Activated T-cell treated with anti-CD3 and anti-CD28 coated beads for 48 hours (primary cell): ENCODE results near the gene POPDC3.

Source experiments
- DNase-seq: peaks from one replicate; pipeline ENCODE4 v3.0.0-alpha.2; 2020; ENCODE audit warnings: low read depth

The POPDC3 gene

DNA sequence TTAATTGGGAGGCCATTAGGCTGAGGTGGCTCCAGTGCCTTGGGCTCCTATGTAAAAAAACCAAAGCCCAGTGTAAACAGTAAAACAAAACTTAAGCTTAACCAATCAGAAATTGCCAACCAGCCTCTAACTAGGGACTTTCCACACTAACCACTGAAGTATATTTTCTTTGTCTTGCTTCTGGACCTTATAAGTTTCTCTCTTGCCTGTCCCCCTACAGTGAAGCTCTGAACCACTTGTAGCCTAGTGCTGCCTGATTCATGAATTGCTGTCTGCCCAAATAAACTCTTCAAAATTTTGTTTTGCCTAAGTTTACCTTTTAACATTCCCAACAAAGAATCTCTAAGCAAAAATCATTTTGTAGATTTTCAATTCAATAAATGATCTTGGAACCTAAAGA is 28.2 kb downstream of the POPDC3 start:
- no peak for DNase-seq

DNA sequence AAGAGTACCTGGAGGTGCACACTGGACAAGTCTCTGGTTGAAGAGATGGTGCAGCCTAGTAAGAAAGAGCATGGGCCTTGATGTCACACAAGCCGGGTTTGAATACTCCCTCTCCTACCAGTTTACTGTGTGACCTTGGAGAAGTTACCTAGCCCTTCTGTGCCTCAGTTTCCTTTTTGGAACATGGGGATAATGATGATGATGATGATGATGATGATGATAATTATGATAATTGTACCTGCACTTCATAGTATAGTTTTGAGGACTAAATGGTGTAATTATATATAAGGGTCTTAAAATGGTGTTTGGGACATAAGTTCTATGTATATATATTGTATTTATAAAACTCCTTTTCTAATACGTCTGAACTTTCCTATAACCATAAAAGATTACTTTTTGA is 41.7 kb downstream of the POPDC3 start:
- DNase-seq = no peak

DNA sequence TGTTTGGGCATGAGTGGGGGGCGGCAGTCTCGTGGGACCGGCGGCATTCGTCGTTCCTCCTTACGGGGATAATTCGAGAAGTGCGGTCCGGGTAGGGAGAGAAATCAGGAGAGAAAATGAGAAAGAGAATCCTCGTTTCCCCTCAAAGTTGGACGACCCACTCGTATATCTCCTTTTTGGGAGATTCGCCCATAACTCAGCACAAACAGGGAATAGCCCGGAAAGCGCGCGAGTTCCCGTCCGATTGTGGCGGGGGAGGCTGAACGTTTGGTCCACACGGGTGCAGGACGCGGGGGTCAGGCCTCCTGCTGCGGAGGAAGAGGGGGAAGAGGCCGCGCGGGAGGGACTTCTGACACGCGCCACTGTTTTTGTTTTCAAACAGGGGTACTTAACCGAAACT is 42.4 kb downstream of the POPDC3 start:
- no peak for DNase-seq

DNA sequence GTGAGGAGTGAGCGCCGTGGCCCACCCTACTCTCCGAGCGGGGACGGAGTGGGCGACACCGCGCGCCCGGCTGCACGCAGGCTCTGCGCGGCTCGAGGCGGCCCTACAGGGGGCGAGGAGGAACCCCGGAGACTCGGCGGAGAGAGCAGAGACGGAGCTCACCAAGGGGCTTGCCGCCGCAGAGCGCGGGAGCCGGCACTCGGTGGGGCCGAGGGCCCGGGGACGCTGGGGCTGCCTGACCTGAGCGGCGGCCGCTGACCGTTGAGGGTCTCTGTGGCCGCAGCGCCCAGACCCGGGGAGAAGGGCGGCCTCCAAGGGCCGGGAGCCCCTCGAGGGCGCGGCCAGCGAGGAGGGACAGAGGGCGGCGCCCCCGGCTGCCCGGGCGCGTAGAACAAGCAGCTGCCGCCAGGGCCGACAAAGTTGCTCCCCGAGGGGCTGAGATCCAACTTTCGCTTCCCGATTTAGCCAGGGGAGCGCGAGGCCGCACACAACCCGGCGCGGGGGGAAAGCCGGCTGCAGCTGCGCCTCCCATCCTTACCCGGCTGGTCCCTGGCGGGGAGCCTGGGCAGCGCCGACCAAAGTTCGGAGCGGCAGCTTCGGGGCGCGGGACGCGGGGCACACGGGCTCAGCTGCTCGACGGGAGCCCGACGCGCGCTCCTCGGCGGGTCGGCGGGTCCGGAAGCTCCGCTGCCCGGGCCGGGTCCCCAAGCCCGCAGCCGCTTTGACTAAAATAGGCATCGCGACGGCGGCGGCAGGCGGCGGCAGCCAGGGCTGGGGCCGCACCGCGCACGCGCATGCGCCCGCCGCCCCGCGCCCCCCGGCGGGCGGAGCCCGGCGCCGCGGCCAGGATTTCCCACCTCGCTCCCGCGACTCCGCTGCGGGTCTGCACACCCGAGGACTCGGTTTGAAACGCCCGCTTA is 43.1 kb downstream of the POPDC3 start:
- peak; percentile 13 for DNase-seq

DNA sequence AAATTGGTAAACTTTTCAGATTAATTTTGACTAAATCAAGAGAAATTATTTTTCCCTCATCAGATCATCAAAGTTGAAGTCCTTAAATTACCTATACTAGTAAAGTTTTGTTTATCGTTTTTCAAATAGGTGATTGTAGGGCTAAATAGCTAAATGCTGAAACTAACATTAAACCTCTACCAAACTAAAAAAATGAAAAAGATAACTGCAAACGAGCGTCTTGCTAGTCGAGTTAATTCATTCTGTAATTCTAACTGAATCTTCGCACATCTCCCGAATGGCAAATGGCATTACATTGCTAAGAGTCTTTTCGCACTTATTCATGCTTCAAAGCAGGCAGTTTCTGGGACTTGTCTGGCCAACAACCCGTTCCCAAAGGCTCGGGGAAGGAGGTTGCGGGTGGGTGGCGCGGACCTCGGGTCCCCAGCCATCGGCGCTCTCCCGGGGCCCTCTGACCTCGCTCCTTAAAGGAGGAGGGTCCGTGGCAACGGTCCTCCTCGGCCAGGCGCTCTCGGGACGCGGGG is 43.8 kb downstream of the POPDC3 start:
- no peak for DNase-seq

DNA sequence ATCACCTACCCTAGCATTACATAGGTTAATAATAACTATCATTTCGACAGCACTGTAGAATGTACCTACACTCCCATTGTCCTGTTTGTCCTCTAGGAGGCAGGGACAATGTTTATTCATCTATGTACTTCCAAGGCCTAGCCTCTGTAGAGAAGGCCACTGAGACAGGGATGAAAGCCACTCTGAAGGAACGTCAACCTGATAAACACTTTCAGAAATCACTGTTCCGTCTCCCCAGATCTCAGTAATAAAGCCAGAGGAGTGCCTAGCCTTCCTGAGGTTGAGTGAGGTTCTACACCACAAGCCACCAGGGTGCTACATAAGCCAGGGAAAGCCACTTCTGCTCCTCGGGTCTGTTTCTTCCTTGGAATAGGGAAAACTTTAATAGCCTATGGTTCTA is 44.8 kb downstream of the POPDC3 start:
- no peak for DNase-seq

DNA sequence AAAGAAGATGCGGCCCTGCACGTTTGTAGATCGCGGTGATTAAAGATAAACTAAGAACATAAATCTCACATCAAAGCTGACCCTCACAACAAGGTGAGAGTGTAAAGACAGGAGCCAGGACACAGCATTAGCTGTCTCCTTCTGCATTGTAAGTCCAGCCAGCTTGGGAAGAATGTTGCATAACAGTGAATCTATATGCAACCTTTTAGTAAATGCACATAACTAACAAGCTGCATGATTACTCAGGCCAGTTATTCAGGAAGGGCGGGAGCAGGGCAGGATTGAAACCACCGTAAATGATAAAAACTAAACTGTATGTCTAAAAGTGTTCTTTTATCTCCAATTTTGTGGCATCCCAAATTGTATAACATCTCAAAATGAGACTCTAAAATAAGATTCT is 57.1 kb downstream of the POPDC3 start:
- no peak for DNase-seq

DNA sequence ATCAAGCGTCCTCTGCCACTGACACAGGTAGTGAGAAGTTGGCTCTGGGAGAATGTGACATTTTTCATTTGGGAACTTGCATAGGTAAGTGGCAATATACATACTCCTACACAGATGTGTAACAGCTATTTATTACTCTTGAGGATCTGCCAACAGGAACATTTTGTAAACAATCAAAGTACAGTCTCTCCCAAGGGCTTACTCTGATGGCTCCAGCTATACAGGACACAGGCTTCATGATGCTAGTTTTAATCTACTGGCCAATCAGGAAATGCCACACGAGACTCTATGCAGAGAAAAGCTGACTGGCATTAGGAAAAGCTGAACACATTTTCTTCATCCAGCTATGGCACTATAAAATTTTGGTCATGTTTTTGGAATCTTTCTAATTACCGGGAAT is 57.8 kb downstream of the POPDC3 start:
- no peak for DNase-seq

DNA sequence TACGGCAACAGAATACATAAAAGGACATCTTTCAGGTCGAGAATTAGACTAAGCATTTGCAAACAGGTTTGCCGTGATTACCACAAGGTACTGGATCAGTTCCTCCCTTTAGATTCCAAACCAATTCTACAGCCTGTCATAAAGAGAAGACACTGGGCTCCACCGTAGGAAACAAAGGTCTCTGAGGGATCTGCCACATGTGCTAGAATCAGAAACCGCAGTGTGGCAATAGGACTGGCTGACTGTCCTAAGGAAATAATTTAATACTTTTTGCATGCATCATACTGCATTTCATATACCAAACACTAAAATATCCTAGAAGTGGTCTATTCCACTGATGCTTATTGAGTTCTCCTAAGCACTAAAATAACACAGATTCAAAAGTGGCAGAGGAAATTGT is 59.2 kb downstream of the POPDC3 start:
- DNase-seq = no peak

DNA sequence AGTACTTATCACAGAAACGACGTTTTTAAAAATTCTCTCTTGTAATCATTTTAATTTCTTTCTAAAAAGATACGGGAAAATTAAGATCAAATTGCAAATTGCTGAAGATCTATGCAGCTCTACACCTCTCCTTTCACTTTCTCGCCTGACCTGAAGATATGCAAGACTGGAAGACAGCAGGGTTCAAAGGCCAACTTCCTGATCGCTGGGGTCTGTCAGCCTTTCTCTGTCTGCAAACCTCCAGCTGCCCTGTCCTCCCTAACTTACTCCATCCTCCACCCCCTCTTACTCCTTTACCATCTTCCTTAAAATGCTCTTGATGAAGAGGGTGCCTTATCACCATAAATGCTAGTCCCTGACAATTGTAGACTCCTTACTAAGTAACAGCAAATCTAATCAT is 63.7 kb downstream of the POPDC3 start:
- no peak for DNase-seq

DNA sequence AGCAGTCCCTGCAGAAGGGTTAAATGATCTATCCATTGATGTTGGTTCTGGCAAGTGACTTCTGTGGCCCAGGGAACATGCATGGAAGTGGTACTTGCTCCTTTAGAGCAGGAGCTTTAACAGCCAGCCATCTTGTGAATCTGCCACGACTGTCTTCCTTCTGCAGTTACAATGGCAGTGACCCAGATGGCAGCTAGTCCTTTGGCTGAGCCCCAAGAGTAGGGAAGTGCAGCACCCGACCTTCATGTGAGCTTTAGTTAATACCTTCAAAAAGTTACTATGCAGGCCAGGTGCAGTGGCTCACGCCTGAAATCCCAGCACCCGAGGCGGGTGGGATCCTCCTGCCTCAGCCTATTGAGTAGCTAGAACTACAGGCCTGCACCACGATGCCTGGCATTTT is 66.4 kb downstream of the POPDC3 start:
- DNase-seq = no peak

DNA sequence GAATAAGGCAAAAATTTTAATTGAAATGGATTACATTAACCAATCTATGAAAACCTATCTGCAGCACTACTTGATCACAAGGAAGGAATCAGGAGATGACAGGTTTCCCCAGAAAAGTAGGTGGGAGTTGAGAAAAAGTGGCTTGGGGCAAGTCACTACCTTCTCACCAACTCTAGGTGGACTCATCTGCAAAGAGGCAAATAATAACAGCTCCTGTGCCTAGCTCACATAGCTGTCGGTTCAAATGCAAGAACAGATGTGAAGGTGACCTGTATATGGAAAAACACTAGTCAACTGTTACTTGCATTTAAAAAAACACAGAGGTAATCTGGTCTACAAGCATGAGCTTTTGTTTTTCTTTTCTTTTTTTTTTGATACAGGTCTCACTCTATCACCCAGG is 67.2 kb downstream of the POPDC3 start:
- DNase-seq = no peak

DNA sequence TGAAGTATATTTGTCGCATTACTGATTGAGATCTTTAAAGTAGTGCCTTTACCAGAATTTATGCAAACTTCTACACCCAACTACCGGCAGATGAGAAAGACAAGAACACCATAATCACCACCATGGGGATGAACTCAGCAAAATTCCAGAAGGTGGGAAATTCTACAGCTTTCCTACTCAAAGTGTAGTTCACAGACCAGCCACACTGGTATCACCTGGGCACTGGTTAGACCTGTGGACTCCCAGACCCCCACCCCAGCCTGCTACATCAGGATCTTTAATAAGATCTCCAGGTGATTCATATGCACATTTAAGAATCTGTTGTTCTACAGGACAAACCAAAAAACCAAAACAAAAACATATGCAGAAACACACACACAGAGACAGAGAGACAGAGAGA is 67.9 kb downstream of the POPDC3 start:
- no peak for DNase-seq

DNA sequence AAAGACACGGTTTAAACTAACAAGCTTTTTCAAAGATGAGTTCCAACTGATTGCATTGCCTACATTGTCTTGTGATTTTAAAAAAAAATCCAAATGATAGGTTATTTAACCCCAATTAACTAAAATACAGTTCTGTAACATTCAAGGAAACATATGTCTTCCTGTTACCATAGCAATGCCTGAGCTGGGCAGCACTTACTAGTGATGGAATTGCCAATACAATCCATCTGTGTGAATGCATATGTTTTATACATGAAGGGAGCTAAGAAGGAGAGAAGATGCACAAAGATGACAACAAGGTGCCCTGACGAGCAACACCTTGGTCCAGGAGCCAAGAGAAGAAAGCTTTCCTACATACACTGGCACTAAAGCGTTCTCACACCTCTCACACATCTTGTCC is 68.7 kb downstream of the POPDC3 start:
- DNase-seq = no peak

DNA sequence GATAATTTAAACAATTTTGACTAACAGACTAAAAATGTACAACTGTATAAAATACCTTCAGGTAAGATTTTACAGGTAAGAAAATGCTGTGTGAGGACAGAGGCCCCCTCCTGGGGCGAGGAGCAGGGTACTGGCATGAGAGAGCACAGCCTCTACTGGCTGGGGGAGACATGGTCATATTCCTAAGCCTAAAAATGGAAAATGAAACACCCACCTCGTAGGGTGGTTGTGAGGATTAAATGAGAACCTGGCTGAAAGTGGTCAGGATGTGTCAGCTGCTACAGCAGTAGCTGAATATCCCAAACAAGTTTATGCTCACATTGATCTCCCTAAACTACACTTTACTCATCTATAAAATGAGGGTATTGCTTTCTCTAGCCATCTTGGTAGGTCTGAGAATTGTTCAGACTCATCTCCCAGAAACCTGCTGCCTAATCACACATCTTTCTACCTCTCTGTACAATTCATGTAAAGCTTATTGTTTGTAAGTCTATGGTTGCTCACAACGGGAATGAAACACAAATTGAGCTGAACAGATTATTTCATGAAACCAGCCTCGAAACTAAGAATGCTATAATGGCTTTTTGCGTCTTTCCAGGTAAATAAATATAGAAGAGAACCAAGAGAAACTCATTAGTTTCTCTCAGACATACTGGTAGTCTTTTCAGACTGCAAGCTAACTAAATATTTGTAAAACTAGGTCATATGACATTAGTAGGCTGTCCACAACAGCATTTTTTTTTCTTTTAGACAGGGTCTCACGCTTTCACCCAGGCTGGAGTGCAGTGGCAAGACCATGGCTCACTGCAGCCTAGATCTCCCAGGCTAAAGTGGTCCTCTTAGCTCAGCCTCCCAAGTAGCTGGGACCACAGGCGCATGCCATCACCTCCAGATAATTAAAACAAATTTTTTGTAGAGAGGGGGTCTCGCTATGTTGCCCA is 69.6 kb downstream of the POPDC3 start:
- no peak for DNase-seq

DNA sequence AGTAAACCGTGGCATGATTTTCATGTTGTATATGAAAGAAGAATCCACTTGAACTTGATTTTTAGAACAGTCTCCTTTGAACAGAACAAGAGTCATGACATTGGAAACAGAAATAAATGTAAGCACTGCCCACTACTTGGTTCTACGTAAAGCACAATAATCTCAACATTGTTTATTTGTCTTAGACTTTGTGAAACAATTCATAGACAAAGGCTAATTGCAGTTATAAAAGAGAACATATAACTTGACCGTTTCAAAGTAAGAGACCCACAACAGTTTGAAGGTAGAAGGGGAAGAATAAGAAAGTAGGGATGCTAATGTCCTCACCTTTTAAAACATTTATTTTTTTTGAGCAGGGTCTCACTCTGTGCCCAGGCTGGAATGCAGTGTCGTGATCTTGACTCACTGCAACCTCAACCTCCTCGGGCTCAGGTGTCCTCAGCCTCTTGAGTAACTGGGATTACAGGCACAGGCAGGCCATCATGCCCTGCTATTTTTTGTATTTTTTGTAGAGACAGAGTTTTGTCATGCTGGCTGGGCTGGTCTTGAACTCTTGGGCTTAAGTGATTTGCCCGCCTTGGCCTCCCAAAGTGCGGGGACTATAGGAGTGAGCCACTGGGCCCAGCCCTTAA is 71.1 kb downstream of the POPDC3 start:
- DNase-seq = no peak
